GM21390 (cell line): ENCODE data around the gene EGLN3.
"Not testable (repeated sequence)": the region's sequence is repeated elsewhere in the genome, so short reads cannot be mapped to it uniquely, and the experiment has no call there.

ENCODE experiments used
- ATAC-seq: cut with Tn5 transposase; IDR thresholded peaks from one replicate; pipeline ENCODE4 v1.9.1; 2021; ENCODE audit not compliant: unreplicated experiment

EGLN3 gene

DNA sequence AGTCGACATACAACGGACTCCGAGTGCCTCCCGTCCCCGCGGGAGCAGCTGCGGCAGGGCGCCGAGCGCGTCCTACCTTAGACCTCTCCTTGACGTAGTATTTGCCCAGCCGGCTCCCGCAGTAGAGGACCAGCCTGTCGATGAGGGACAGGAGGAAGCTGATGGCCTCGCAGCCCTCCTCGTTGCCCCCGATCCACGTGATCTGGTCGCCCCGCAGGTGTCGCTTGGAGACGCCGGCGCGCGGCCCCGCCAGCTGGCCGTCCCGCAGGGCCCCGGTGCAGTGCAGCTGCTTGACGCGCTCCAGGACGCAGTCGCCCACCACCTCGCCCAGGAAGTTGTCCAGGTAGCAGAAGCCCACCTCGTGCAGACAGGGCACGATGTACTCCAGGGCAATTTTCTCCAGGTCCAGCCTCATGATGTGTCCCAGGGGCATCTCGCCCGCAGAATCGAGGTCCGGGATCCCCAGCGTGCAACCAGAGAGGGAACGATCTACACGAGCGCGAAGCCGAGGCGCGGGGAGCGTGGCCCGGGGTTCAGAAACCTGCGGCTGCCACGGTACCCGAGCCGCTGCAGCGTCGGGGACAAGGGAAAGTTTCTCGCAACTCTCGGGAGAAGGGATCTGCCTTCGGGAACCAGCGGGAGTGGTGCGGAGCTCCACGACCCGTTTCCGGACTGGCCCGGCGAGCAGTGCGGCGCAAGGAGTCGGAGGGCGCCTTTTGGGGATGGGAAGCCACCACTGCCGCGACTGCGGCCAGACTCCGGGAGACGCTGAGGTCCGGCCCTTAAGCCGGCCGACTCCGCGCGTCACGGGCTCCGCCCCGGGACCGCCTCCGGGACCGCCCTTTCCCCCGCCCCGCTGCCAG, at the start of gene EGLN3:
Gene EGLN3, minus strand, starts transcription at position 755 of the 863 bp plus-strand sequence. Its CDS starts 322 bp downstream, at position 433.
- peak; percentile 86 for ATAC-seq

DNA sequence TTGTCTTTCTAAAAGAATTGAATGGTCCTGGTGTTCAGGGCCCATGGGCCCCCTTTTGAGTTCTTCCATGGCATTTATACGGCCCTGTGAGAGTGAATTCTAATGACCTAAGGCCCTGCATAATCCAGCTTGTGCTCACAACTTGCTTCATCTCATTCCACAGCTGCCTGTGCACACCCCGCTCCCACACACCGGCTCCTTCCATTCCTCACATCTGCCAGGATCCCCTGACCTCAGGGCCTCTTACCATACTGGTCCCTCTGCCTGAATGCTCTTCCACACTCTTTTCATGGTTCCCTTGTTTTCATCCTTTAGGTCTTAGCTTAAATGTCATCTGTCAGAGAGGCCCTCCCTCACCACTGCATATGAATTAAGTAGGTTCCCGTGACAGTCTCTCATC, 49.5 kb upstream of the EGLN3 start:
- no peak for ATAC-seq

DNA sequence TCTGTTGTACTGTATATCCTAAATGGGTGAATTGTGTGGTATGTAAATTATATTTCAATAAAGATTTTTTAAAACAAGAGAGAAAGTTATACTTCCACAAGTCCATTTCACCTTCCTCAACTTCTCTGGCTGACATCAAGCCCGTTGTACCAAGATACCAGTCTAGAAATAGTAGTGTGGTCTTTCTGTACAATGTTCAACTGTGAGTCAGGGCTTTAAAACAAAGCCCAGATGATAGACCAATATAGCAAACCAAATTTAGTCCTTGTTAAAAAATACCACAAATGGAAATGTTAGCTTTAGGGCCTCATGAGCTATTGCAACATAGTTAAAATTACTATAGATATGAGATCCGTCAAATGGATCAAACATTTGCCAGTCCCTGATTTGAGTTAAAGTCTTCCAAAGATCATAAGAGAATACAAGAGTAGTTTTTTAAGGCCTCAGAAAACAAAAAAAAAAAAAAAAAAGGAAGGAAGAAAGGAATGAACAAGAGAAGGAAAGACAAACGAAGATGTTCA, 49.0 kb upstream of the EGLN3 start:
- no peak for ATAC-seq

DNA sequence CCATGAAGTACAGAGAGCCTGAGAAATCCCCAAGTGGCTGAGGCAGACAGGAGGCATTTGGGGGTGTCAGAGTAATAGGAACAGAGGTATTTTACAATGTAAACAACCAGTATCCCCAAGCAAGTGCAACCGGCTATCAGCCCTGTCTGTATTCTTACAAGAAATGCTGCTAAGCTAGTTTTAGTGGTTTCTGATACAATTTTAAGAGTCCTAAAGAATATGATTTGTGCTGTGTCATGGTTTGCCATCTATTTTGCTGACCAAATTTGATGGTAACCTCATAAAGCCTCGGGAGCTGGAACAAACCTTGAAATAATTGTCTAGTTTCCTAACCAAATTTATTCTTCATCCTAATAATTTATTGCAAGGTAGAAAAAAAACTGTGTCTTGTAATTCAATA, 46.7 kb upstream of the EGLN3 start:
- ATAC-seq, result no peak

DNA sequence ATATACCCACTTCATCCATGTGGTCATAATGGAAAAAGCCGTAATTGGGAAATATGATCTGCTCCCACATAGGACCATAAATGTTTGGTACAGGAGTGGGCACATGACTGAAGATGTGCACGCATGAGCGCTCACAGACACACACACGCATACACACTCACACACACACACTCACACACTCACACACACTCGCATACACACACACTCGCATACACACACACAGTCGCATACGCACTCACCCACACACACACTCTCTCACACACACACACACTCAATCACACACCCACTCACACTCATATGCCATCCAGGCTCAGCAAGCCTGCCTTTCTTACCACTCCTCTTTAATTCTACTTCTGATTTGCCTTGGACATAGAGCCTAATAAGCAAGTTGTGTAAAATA, 45.6 kb upstream of the EGLN3 start:
- ATAC-seq, result no peak

DNA sequence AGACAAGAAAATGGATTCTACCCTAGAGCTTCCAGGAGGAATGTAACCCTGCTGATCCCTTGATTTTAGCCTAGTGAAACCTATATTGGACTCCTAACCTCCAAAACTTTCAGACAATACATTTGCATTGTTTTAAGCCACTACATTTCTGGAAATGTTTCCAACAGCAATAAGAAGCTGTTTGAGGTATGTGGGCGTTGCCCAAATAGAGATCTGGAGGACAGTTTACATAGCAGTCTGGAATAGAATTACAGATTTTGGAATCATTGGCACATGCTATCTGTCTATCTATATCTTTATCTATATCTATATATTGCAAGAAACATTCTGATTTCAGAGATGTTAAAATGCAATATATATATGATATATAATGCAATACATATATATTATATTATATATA, 42.4 kb upstream of the EGLN3 start:
- ATAC-seq, result no peak

DNA sequence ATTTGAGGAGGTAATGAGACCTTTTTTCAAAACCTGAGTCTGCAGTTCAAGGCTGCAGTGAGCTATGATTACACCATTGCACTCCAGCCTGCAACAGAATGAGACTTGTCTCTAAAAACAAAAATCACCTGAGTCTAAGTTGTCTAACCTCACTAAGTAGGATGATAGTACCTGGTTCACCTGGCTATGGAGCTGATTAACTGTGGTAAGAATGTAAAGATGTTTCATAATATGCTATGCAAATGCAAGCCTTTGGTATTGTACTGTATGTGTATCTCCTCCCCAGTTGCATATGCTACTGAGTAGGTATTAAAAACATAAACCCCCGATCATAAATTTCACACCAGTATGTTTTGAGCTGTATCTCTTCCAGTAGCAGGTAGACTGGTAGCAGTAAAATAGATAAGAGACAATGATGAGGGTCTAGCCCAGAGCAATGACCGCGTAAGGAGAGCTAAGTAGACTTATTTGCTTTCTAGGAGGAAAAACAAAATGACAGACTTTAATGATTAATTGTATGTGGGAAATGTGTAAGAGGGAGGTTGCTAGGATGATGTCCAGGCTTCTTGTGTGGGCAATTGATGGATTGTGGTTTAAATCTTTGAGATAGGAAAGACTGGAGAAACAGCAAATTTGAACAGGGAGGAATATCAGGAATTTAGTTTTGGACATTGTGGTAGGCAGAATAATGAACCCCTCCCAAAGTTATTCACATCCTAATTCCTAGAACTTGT, 41.6 kb upstream of the EGLN3 start:
- no peak for ATAC-seq

DNA sequence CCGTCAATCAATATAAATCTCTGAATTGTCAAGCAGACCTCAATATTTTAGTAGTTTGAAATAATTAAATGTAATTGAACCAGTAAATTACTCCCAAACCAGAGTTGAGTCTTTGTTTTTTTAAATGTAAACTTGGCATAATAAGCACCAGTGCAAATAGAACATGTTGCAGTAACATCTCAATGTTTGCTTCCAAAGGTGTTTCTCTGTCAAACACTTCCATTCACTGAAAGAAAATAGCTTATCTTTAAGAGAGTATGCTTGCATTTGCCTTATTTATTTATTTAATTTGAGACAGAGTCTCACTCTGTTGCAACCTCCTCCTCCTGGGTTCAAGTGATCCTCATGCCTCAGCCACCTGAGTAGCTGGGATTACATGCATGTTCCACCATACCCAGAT, 39.9 kb upstream of the EGLN3 start:
- no peak for ATAC-seq

DNA sequence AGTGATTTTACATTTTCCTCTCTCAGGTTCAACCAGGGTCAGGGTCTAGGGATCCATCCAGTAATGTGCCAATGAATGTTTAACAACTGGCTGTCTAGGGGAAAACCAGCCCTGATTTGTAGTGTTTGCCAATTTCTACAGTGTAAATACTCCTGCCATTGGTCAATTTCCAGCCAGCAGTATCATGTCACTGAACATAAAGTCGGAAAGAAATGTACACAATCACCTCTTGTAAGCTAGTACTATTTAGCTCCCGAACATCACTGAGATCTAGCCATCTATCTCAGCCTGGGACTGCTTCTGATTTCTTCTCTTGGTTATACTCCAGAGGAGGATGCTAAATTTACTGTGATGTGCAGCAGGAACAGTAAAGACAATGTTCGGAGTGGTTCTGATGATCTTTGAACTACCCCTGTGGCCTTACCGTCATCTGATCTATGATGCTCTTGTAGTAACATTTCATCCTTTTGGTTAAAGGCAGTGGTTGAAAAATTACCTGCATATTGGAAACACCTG, 36.7 kb upstream of the EGLN3 start:
- no peak for ATAC-seq

DNA sequence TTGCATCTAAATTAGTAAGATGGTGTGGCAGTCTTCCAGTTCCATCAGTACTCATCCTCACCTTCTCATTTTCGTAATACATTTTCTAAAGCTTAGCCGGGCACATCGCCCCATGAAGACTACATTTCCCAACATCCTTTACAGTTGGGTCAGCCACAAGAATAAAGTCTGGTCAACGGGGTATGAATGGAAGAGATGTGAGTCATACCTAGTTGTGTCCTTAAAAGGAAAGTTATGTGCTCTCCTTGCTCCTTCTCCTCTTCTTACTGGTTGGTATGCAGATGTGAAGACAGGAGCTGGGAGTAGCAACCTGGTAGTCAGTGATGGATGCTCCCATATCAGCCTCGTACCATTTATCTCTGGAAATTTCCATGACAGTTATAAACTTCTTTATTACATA, 35.9 kb upstream of the EGLN3 start:
- ATAC-seq, result no peak

DNA sequence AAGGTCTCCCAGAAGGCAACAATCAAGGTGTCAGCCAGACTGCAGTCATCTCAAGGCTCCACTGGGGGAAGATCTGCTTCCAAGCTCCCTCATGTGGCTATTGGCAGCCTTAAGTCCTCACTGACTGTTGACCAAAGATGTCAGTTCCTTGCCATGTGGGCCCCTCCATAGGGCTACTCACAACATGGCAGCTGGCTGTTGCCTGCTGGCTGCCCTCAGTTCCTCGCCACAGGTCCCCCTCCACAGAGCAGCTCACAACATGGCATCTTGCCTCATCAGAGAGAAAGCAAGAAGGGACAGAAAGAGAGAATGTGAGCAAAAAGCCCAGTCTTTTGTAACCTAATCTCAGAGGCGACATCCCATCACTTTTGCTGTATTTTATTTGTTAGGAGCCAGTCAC, 34.4 kb upstream of the EGLN3 start:
- ATAC-seq, result no peak

DNA sequence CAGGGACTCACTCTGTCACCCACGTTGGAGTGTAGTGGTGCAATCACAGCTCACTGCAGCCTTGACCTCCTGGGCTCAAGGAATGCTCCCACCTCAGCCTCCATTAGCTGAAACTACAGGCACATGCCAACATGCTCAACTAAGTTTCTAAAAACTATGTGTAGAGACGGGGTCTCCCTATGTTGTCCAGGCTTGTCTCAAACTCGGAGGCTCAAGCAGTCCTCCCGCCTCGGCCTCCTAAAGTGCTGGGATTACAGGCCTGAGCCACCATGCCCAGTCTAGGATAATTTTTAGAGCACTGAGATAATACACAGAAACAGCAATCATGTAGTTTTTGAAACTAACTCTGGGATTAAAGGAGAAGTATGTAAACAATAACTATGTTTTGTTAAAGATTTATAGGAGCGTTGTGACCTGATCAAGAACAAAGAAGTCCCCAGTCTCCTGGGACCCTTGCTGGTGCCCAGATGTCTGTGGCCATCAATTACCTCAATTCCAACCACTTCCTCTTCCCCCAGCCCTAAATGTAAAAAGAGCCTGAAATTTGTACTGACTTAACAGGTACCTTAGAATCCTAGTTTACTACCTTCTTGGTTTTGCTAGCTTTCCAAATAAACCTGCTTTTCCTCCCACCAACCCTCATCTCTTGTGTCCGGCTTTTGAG, 28.9 kb upstream of the EGLN3 start:
- ATAC-seq, result no peak

DNA sequence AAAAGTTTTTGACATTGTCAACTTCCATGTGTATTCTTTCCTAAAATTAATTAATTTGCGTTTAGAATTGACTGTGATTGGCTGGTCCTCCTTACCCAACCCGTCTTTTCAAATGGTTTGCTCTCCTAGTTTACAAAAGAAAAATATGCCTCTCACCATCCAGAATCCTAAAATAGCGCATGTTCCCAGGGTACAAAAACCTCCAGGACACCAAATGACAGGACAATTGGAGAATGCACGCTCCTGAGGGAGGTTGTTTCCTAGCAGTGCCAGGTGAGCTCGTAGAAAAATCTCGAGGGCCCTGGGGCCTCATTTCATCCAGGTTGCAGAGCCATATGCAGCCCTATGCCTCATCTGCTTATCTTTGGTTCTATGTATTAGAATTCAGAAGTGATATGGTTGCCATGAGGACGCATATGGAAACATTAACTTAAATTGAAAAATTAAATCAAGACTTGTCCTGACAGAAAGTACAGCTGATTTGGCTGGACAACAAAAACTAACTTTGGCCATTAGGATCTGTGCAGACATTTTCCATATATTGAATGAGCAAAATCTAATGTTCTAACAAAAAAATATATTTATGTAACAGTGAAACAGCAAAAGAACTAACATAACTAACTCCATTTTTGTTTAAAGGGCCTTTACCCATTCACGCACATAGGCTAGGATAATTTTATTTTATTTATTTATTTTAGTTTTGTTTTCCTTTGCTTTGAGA, 28.2 kb upstream of the EGLN3 start:
- no peak for ATAC-seq

DNA sequence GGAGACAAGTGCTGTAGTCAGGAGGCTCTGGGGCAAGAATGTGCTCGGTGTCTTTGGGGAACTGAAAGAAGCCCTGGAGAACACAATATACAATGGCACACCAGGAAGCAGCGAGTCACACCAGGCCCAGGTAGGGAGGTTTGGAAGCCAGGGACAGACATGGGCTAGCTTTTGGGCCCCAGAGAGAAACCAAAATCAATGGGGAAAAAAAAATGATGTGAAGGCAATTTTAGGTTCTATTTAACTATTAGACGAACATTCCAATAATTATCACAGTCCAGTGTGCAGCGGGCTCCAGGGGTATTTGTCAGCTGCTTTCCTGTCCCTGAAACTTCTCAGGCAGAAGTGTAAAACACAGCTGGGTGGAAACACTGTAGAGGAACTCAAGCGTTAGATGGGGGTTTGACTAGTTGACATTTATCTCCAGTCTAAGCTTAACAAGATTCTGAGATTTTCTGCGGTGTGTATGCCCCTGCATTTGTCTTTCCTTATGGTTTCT, 21.8 kb upstream of the EGLN3 start:
- ATAC-seq, result peak; percentile 95

DNA sequence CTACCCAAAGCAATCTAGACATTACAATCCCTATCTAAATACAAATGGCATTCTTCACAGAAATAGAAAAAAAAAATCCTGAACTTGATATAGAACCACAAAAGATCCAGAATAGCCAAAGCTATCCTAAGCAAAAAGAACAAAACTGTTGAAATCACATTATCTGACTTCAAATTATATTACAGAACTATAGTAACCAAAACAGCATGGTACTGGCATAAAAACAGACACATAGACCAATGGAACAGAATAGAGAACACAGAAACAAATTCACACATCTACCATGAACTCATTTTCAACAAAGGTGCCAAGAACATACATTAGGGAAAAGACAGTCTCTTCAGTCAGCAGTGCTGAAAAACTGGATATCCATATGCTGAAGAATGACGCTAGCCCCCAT, 19.0 kb upstream of the EGLN3 start:
- not testable (repeated sequence) for ATAC-seq

DNA sequence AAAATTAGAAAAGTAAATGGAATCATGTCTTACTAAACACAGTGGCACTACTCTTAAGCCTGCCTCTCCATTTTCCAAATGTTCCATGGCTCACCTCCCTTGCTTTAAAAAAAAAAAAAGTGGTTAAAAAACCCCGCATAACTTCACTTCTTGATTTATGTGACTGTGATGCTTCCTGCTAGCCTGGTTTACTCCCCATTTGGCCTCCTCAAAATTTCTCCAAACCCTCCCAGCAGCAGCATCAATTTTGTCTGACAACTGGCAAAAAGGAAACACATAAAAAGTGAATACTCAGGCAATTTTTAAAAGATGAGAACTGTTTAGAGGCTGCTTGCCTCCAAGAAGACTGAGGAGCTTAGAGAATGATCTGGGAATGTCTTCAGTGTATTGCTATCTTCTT, 17.8 kb upstream of the EGLN3 start:
- ATAC-seq, result no peak

DNA sequence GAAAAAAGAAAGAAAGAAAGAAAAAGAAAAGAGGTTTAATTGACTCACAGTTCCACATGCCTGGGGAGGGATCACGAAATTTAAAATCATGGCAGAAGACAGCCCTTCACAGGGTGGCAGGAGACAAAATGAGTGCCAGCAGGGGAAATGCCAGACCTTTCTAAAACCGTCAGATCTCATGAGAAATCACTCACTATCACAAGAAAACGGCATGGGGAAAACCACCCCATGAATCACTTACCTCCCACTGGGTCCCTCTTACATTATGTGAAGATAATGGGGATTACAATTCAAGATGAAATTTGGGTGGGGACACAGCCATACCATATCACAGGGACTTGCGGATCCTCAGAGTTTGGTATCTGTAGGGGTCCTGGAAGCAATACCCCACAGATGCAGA, 16.3 kb upstream of the EGLN3 start:
- ATAC-seq, result no peak

DNA sequence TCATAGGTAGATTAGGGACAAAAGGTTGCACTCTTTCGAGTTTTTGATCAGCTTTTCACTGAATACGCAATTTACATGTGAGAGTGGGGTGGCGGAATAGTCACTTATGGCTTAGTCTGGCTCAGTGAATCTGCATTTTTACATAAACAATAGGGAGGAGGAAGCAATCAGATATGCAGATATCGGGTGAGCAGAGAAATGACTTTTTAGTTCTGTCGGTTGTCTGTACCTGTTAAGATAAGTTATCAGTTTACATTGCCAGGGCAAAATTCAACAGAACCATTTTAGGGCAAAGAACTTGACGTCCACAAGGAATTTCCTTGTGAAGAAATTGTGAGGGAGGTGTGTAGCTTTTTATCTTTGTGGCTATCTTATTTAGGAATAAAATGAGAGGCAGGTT, 15.4 kb upstream of the EGLN3 start:
- ATAC-seq, result no peak

DNA sequence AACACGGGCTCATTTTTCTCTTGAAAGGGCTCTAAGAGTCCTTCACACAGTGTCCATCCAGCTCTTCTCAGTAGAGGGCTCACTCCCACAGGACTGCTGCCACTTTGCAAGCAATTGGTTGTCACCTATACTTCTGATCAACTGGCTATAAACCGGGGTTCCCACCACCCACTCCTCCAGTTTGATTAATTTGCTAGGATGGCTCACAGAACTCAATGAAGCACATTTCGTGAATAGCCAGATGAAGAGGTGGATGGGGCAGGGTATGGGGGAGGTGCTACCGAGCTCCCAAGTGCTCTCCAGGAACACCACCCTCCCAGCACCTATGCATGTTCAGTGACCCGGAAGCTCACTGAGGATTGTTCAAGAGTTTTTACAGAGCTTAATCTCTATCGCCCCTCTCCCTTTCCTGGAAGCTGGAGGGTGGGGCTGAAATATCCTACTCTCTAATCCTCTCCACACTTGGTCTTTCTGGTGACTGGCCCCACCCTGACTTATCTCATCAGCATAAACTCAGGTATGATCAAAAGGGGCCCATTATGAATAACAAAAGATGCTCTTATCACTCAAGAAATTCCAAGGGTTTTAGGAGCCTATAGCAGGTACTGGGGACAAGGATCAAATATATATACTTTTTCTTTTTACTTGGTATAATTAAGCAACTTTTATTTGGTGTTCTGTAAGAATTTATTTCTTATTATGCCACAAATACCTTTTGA, 13.9 kb upstream of the EGLN3 start:
- no peak for ATAC-seq

DNA sequence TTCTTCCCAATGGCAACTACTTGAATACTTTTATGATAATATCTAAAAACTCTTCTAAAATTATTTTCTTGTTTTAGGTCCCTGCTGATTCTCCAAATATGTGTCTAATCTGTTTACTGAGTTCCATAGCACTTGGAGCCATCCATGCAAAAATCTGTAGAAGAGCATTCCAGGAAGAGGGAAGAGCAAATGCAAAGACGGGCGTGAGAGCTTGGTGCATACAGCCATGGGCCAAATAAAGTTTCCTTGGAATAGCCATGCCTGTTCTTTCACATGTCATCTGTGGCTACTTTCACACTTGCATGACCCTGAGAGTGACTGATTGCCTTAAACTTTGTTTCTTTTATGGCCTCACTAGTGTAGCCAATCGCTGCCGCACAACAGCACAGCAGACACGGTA, 13.0 kb upstream of the EGLN3 start:
- no peak for ATAC-seq
